Stimulated activated CD8-positive, alpha-beta memory T cell treated with anti-CD3 and anti-CD28 coated beads, Interleukin-7, amount 100 ng/mL, for 4 hours (primary cell): ENCODE results near the gene AGMAT.

ENCODE experiments used
- DNase-seq, 2 donors: peaks; one replicate each; pipeline ENCODE4 v3.0.0-alpha.2; 2020; ENCODE audit warnings: low read depth in 2 of 2

AGMAT gene

GRCh38 chr1:15524283-15525049, 60.4 kb downstream of the AGMAT start:
- DNase-seq = peak; percentile 99 to 100

- no peak for DNase-seq
These were observed 60.9 kb downstream of the AGMAT start, which contains the start of gene CASP9 for GRCh38 chr1:15524021-15524282. Gene CASP9 (minus strand): TSS chr1:15524215. CDS start chr1:15524200, 15 bp downstream.

GRCh38 chr1:15523104-15524020, 61.5 kb downstream of the AGMAT start:
- no peak for DNase-seq

- DNase-seq = no peak
These were observed 62.3 kb downstream of the AGMAT start for GRCh38 chr1:15522551-15522950.
